Gastrocnemius medialis (tissue), 4 donors: ENCODE results near the gene NTRK3. TPM values are rescaled to one million over a fixed set of nuclear protein-coding genes. Genes with fewer than 3 reads are reported as not detected.

Experiments used
- ATAC-seq, 2 donors: fragments of 150-250 bp; one replicate each; pipeline ENCODE4 v1.9.1; 2016
- DNase-seq, 2 donors: peaks; one replicate each; pipeline ENCODE4 v3.0.0-alpha.2; 2019
- H3K27ac ChIP-seq, 4 donors: fragments of 200-600 bp; sonication (generic); 1 replicate in 1 of 4; 2 replicates in 3 of 4; pipeline ENCODE4 v1.5.1; 2016 to 2018; ENCODE audit warnings: mild to moderate bottlenecking in 2 of 4, moderate library complexity in 1 of 4
- H3K27me3 ChIP-seq, 3 donors: fragments of 200-600 bp; sonication (generic) in 2 of 3; 1 replicate in 1 of 3; 2 replicates in 2 of 3; pipeline versions ENCODE4 v1.5.1 to v1.6.0; 2016 to 2019; ENCODE audit warnings: mild to moderate bottlenecking in 1 of 3, moderate library complexity in 1 of 3
- H3K36me3 ChIP-seq, 2 donors: fragments of 200-600 bp; sonication (generic) in 1 of 2; one replicate each; pipeline ENCODE4 v1.5.1; 2017 to 2018
- H3K4me1 ChIP-seq, 2 donors: fragments of 200-600 bp; sonication (generic) in 1 of 2; one replicate each; pipeline ENCODE4 v1.5.1; 2016 to 2017; ENCODE audit warnings: mild to moderate bottlenecking in 2 of 2
- H3K4me3 ChIP-seq, 4 donors: fragments of 200-600 bp; sonication (generic) in 3 of 4; 1 replicate in 1 of 4; 2 replicates in 3 of 4; pipeline ENCODE4 v1.5.1; 2016 to 2019; ENCODE audit warnings: mild to moderate bottlenecking in 2 of 4
- H3K9me3 ChIP-seq, 3 donors: fragments of 200-600 bp; sonication (generic) in 2 of 3; 1 replicate in 1 of 3; 2 replicates in 2 of 3; pipeline ENCODE4 v1.5.1; 2016 to 2019
- CTCF ChIP-seq, 5 experiments: fragments of 450-650 bp in 3 of 5; fragments of 200-600 bp in 2 of 5; sonication (generic) in 2 of 5; IDR thresholded peaks in 4 of 5; conservative IDR thresholded peaks in 1 of 5; 1 replicate in 4 of 5; 2 replicates in 1 of 5; pipeline ENCODE4 v1.5.1; 2016 to 2019; ENCODE audit warnings: antibody characterized with exemption in 5 of 5, mild to moderate bottlenecking in 3 of 5, moderate library complexity in 3 of 5
- POLR2A ChIP-seq, 2 donors: fragments of 450-650 bp; IDR thresholded peaks; one replicate each; pipeline ENCODE4 v1.6.1; 2017; ENCODE audit warnings: antibody characterized with exemption in 2 of 2, mild to moderate bottlenecking in 2 of 2, moderate library complexity in 2 of 2
- in situ Hi-C, 4 donors: fragments of 200-750 bp; cut with MboI; loops; one replicate each; pipeline versions ENCODE4 v1.15.0 to v1.8.0; 2017; ENCODE audit warnings: low sequenced_read_pairs in 4 of 4
- intact Hi-C: fragments of 100-400 bp; cut with DNase I; formaldehyde crosslinking; loops from one replicate; pipeline ENCODE4 v1.15.1; 2023; ENCODE audit warnings: low total_unique reads
- total RNA-seq, 4 donors: library from RNA; depleted of rRNA; stranded (reverse); fragments of >200 nt; gene quantifications; one replicate each; pipeline versions ENCODE4 v1.1.0 to v1.2.3, GENCODE V29; 2016

The NTRK3 gene
- total RNA-seq, 4 donors from 2014 or later: 0.61 to 2.7 (median 0.77) TPM

GRCh38 chr15:87828608-87829007 is 427.9 kb downstream of the NTRK3 start:
- Histone ChIP-seq H3K27ac (no peak overlapping the region), H3K27me3 (no peaks in the 10 kb centered on the region), H3K4me3 (no peak overlapping the region), H3K9me3 (no peaks in the 10 kb centered on the region), H3K36me3 (no peaks in the 10 kb centered on the region), H3K4me1 (no peaks in the 10 kb centered on the region)
- no peak for ATAC-seq
- in situ Hi-C loops: no loop called here
- TF ChIP-seq CTCF (IDR thresholded peaks at IDR 0.05 in 4 of 5, conservative IDR thresholded peaks at IDR 0.05 in 1 of 5): no peak
- intact Hi-C loops: no loop called here
- DNase-seq: no peak

- H3K36me3 ChIP-seq: no peaks in the 10 kb centered on the region
- no peak for TF ChIP-seq POLR2A (IDR thresholded peaks at IDR 0.05)
- TF ChIP-seq CTCF (IDR thresholded peaks at IDR 0.05 in 4 of 5, conservative IDR thresholded peaks at IDR 0.05 in 1 of 5): no peak
- in situ Hi-C loops (no loop called here), intact Hi-C loops (no loop called here)
- no peak for ATAC-seq
- H3K4me1 ChIP-seq: no peaks in the 10 kb centered on the region
- H3K27me3 ChIP-seq: no peaks in the 10 kb centered on the region
- H3K4me3 ChIP-seq: no peak overlapping the region
- no peak for DNase-seq
- H3K27ac ChIP-seq: no peak overlapping the region
- H3K9me3 ChIP-seq: no peaks in the 10 kb centered on the region
Measured at GRCh38 chr15:87827131-87827530, 429.4 kb downstream of the NTRK3 start.

GRCh38 chr15:87826119-87826747 is 430.3 kb downstream of the NTRK3 start:
- Histone ChIP-seq H3K36me3 (no peaks in the 10 kb centered on the region), H3K9me3 (no peaks in the 10 kb centered on the region), H3K27me3 (no peaks in the 10 kb centered on the region), H3K4me1 (no peaks in the 10 kb centered on the region), H3K4me3 (no peak overlapping the region), H3K27ac (no peak overlapping the region)
- TF ChIP-seq POLR2A (IDR thresholded peaks at IDR 0.05): no peak
- no peak for TF ChIP-seq CTCF (IDR thresholded peaks at IDR 0.05 in 4 of 5, conservative IDR thresholded peaks at IDR 0.05 in 1 of 5)
- ATAC-seq (no peak), DNase-seq (no peak)
- intact Hi-C loops (no loop called here), in situ Hi-C loops (no loop called here)

- Histone ChIP-seq H3K4me3 (no peak overlapping the region), H3K36me3 (no peaks in the 10 kb centered on the region), H3K27me3 (no peaks in the 10 kb centered on the region), H3K27ac (no peak overlapping the region), H3K4me1 (no peaks in the 10 kb centered on the region), H3K9me3 (no peaks in the 10 kb centered on the region)
- intact Hi-C loops: no loop called here
- DNase-seq (no peak), ATAC-seq (no peak)
- in situ Hi-C loops: loop anchor here in 1 of 4 donors (25.0 kb wide), 1 partner anchor 419 kb away; no protein-coding TSS in a partner anchor
- TF ChIP-seq CTCF (IDR thresholded peaks at IDR 0.05 in 4 of 5, conservative IDR thresholded peaks at IDR 0.05 in 1 of 5) (no peak), POLR2A (IDR thresholded peaks at IDR 0.05) (no peak)
Measured at GRCh38 chr15:87818756-87819155, 437.8 kb downstream of the NTRK3 start.

- Histone ChIP-seq H3K27ac (no peak overlapping the region), H3K4me3 (no peak overlapping the region), H3K36me3 (no peaks in the 10 kb centered on the region), H3K4me1 (no peaks in the 10 kb centered on the region), H3K27me3 (no peaks in the 10 kb centered on the region), H3K9me3 (no peaks in the 10 kb centered on the region)
- DNase-seq: no peak
- no peak for ATAC-seq
- intact Hi-C loops: no loop called here
- TF ChIP-seq POLR2A (IDR thresholded peaks at IDR 0.05) (no peak), CTCF (IDR thresholded peaks at IDR 0.05 in 4 of 5, conservative IDR thresholded peaks at IDR 0.05 in 1 of 5) (no peak)
- in situ Hi-C loops: loop anchor here in 1 of 4 donors (25.0 kb wide), 1 partner anchor 420 kb away; no protein-coding TSS in a partner anchor
Measured at GRCh38 chr15:87817553-87817952, 439.0 kb downstream of the NTRK3 start.
